Measurements from ENCODE around the gene SLC36A4.

GRCh38 chr11:93238956-93239355 lies 41.2 kb upstream of the SLC36A4 start:
- TF ChIP-seq, protein P1, sequence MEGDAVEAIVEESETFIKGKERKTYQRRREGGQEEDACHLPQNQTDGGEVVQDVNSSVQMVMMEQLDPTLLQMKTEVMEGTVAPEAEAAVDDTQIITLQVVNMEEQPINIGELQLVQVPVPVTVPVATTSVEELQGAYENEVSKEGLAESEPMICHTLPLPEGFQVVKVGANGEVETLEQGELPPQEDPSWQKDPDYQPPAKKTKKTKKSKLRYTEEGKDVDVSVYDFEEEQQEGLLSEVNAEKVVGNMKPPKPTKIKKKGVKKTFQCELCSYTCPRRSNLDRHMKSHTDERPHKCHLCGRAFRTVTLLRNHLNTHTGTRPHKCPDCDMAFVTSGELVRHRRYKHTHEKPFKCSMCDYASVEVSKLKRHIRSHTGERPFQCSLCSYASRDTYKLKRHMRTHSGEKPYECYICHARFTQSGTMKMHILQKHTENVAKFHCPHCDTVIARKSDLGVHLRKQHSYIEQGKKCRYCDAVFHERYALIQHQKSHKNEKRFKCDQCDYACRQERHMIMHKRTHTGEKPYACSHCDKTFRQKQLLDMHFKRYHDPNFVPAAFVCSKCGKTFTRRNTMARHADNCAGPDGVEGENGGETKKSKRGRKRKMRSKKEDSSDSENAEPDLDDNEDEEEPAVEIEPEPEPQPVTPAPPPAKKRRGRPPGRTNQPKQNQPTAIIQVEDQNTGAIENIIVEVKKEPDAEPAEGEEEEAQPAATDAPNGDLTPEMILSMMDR (IDR thresholded peaks at IDR 0.05), result no peak
- no peak for TF ChIP-seq POLR2A (IDR thresholded peaks at IDR 0.05)

Data from thyroid gland (tissue), 4 donors.